Measurements from ENCODE around the gene LACTBL1.

LACTBL1 gene

DNA sequence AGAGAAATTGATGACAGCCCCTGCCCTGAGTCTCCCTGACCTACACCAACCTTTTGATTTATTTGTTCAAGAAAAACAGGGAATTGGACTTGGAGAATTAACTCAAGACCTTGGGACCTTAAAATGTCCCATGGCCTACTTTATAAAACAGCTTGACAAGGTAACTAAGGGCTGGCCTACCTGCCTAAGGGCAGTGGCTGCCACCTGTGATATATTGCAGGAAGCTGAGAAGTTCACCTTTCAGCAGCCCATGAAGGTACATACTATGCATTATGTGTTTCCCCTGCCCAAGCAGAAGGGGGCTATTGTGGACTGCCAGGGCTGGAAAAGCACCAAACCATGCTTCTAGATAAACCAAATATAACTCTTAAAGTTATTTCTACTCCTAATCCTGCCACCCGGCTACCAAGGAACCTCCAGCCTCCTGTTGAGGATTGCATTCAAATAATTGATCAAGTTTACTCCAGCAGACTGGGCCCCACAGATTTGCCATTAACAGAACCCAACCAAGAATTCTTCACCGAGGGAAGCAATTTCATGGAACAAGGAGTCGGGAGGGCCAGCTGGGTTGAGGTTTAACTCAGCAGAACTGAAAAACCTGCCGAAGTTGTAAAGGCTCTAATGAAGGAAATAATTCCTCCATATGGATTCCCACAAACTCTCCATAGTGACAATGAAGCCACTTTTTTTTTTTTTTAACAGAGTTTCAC, 28.2 kb downstream of the LACTBL1 start:
- no peak for DNase-seq (ENCODE audit: low read depth)

DNA sequence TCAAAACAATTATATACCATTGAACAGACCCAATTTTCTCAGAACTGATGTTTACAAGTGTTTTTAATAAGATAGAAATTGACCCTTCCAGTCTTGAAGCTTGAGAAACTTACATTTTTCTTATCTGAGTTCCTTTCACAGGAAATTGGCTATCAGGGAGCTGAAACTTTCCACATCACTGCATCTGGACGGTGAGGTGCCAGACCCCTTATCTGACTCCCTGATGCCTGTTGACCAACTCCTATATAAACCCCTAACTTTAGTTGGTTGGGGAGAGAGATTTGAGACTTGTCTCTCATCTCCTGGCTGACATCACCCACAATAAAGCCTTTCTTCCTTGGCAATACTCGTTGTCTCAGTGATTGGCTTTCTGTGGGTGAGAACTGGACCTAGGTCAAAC, 31.4 kb downstream of the LACTBL1 start:
- DNase-seq (ENCODE audit: low read depth): no peak

DNA sequence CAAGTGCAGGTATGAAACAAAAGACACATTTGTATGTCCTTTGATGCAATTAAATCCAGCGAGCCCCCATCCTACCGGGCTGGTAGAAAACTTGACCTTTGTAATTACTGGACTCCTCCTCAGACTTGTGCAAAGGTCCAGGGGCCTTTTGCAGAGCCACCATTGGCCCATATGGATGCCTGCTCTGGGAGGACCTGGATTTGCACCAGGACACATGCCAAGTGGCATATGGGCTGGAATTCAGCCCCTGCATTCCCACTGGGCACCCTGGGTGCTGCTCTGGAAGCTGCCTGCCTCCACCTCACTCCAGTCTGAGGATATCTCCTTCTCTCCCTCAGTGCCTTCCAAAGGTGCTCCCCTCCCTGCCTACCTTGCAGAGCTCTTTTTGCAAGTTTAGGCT, 36.0 kb downstream of the LACTBL1 start:
- DNase-seq (ENCODE audit: low read depth): no peak

DNA sequence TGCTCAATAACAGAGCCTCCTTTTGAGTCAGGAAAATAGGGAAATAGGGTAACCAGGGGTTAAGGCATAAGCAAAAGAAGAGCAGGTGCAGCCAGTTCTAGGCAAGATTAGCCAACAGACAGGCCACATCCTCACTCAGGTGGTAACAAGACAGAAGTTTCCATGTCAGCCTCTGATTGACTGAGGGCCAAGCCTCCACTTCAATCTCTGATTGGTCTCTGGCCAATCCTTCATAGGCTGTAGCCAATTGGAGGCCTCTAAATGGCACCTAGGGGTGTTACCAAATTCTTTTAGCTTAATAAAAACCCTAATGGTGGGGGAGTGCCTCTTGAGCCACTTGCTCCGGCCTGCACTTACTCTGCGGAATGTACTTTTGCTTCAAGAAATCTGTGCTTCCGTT, 37.2 kb downstream of the LACTBL1 start:
- no peak for DNase-seq (ENCODE audit: low read depth)

DNA sequence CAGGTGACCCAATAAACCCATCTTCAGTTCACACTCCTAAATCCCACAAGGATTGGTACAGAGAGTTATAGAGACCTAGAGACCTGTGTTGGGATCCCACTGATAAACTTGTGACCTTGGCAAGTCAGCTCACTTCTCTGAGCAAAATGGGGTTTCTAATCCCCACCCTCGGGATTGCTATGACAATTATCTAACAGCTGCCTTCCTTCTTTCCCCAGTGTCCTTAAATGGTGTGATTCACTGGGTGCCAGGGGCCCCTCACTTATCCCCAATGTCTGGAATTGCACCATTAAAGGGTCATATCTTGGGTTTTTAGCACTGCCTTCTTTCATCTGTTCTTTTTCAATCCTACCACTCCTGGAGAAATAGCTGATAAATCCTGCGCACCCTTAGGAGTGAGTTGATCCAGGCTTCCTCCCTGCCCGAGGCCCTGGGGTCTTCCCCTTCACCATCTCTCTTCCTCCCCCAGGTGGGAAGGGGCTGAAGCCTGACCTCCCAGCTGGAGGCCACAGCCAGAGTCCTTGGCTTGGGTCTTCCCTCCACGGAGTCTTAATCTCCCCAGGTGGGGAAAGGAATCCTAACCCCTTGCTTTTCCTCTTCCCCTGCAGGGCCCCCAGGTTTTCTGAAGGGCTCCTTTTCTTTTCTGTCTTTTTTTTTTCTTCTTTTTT, 39.7 kb downstream of the LACTBL1 start:
- no peak for DNase-seq (ENCODE audit: low read depth)

DNA sequence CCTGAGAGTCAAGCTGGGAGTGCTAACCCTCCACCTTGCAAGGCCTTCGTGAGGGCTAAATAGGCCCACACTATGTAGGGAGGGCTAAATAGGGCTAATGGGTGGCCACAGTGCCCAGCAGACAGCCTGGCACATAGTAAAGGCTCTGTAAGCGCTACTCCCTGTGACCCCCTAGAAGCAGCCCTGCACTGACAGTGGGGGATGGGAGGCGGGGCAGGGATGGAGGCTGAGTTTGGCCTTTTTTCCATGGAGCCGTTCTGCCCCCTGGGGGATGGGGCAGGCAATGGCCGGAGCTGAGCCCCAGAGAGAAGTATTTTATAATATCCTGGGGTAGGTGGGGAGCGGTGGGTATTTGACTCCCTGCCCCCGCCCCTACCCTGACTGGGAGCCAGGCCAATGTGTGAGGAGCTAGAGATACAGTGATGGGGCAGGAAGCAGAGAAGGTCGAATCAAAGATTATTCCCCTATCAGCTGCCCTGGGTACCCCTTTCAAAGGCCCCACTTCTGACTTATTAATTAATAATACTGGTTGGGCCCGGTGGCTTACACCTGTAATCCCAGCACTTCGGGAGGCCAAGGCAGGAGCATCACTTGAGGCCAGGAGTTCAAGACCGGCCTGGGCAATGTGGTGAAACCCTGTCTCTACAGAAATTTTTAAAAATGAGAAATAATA, 42.3 kb downstream of the LACTBL1 start:
- DNase-seq (ENCODE audit: low read depth): no peak

DNA sequence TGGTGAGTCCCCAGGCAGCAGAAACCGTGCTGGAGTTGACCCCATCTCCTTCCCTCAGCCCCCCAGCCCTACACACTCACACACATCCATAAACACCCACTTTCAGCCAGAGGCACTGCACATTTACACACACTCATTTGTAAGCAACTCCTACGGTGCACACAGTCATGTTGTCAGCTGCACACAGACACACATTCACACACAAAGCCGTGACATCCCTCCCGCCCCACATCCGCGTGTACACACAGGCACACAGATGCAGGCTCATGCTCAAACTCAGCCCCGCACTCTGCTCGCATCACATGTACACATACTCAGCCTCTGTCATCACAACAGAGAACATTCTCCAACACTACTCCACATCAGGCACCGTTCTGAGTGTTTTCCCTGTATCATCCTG, 47.6 kb downstream of the LACTBL1 start:
- DNase-seq (ENCODE audit: low read depth): no peak

DNA sequence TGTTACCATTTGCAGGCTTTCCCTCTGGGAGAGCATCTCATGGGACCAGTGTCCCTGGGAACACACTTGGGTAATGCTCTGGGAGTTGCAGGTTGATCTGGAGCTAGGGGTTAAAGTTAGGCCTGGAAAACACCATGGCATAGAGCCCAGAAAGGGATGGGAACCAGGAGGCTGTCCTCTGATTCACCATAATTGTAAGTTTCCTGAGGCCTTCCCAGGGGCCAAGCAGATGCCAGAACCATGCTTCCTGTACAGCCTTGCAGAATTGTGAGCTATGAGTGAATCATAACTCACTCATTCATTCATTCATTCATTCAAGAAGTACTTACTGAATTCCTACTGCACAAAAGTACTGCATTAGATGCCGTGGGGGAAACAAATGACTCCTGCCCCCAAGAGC, 50.0 kb downstream of the LACTBL1 start:
- DNase-seq (ENCODE audit: low read depth): no peak

DNA sequence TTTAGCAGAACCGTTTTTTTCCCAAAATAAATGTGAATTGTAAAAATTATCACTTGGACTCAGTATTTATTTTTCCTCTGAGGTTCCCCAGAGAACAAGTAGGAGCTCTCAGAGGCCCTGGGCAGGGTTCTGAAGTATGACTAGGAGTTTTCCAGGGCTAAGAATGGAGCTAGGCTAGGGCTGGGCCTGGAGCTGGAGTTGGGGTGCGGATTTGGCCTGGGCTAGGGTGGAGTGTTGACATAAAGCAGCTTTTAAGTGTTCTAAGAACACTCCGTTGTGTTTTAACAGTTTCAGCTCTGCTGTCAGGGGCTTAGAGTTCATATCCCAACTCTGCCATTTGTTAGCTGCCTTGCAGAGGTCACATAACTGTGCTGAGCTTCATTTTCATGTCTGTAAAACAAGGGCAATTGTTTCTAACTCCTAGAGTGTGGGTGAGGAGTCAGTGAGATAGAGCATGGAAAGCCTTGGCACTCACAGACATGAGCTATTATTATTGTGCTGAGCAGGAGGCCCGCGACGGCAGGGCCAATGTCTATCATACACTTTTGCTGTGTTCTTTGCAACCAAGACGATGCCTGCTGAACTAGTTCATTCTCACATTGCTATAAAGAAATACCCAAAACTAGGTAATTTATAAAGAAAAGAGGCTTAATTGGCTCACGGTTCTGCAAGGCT, 51.1 kb downstream of the LACTBL1 start:
- DNase-seq (ENCODE audit: low read depth): no peak

DNA sequence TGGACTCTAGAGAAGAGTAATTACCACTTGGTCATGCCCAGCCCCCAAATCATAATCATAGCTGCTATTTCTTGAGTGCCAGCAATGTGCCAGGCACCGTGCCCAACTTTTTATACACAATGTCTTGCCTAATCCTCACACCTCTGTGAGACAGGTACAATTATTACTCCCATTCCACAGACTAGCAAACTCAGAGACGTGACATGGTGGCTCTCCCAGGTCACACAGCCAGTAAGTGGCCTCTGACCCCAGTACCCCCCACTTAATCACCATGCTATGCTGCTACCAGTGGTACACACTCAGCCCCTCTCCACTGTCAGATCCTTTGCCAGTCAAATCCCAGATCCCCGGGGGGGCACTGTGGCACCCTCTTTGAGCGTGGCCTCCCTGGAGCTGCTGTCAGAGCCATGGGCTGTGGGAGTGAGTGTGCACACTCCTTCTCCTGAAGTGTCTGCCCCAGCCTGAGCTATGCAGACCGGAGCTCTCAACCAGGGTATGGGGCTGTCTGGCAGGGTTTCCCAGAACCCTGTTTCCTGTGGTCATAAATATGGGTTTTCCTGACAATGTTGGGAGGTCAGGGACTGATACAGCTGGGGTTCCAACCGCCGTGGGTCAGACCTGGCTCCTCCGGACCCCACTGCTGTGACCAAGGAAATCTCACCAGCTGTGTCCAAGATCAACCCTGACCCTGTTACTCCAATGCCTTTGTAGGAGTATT, 51.8 kb downstream of the LACTBL1 start:
- DNase-seq (ENCODE audit: low read depth): no peak

DNA sequence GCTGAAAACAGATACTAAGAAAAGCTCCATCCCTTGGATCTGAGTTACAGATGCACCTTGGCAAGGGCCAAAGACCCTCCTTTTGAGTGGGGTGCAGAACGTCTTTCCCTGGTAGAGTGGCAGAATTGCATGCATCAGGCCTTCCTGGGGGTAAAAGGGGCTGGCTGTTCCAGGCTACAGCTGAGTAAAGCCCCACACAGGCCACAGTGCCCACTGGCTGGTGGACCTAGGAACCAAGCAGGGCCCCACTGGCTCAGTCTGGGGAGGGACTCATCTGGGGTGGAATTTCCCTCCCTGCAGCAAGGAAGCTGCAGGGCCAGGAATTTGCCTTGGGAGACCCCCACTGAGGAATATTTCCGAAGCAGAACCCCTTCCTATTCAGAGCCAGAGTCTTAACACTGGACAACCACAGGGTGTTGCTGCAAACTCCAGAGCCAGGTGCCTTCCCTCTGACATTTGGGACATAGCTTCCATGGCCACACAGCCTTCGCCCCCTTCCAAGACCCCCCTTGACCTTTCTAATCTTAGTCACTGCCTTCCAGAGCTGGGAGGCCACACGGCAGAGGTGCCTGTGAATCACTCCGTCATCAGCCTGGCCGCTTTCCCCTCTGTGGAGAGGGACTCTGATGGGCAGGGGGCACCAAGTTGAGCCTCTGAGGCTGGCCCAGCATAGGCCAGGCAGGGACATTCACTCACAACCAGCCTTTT, 52.5 kb downstream of the LACTBL1 start:
- no peak for DNase-seq (ENCODE audit: low read depth)

DNA sequence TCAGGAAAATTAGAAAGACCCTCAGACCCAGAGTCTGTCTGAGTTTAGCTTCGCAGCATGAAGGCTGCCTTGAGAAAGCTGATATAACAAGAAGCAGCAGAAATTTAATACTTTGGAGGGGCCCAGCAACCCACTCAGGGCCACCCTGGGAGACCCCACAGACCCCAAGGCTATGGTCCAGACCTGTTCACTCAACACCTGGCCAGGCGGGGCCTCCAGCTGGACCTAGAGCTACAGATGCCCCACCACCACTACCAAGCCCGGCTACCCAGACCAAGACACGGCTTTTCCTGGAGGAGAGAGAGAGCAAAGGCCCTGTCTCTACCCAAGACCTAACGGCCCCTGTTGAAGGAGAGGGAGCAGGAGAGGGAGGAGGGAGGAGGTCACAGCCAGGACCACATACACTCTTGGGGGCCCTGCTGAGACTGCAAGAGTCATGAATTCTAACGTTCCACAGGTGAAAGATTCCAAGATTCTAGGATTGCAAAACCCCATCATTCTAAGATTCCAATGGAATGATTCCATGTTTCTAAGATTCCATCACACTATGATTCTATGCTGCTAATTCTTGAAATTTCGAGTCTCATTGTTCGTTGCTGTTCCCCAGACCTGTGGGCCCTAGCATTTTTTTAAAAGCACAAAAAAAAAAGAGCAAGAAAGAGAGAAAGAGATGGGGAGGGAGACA, 53.2 kb downstream of the LACTBL1 start:
- no peak for DNase-seq (ENCODE audit: low read depth)

DNA sequence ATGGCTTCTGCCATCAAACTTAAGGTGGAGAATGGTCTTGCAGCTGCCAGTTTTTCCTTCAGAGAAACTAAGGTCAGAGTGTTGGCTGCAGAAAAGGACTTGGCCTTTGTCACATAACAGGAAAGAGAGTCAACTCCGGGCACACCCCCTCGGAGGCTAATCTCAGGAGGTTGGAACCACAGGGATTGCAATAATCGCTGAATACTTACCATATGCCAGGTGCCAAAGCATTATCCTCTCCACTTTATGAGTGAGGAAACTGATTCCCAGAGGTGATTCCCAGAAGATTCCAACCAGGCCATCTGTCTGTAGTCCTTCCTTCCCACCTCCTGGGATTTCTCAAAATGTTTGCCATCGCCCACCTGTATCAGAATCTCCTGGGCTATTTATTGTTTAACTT, 54.0 kb downstream of the LACTBL1 start:
- DNase-seq (ENCODE audit: low read depth): no peak

DNA sequence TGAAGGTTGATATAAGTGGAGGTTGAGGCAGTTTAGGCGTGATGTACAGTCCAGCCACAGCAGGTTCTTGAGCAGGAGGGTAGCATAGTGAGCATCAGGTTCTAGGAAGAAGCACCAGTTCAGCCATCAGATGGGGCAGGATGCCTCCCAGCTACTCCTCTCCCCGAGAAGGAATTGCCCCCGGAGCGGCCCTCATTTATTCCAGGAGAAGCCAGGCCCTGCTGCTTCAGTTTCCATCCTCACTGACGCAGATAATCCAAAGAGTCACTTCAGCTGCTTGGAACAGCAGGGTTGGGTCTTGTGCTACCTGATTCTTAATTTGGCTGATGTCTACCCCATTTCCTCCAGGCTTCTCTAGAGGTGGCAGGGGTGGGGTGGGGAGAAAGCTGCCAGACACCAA, 54.7 kb downstream of the LACTBL1 start:
- DNase-seq (ENCODE audit: low read depth): no peak

DNA sequence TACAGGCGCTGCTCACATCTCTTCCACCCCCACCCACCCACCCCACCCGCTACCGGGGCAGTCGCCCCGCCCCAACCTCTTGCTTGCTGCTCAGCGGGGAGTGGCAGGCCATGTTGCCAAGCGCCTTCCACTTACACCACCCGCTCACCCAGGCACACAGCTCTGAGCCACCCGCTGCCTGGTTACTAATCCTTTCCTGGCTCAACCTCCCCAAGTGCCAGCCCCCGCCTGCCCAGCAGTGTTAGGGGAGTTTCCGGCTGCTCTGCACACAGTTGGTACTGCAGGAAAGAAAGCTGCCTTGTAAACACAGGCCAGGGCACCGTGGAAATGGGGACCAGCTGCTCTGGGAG, 56.2 kb downstream of the LACTBL1 start:
- DNase-seq (ENCODE audit: low read depth): no peak

DNA sequence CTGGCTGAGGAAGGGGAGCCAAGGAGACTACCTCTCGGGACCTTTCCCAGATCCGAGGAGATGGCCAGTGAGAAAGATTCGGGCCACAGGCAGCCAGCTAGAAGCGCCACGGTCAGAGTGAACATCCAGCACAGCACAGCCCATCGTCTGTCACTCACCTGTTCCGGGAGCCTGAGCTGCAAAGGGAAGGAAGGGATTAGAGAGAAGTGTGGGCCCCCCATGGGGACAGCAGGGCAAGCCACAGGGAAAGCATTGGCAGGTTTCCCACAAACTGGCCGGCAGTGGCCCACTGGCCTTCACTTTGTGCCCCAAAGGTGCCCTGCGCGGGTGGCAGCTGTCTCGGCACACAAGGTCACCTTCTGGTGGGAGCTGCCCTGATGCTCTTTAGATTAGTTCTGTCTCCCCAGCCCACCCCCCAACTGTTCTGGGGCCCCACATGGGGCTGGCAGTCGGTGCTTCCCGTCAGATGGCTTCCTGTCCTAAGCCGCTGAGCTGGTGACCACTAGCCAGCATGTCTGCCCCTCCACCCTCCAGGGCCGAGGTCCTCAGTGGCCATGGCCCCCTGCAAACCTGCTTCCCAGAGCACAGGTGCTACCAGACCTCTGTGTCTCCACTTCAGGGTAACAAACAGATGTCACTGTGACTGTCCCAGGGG, 56.7 kb downstream of the LACTBL1 start:
- no peak for DNase-seq (ENCODE audit: low read depth)

DNA sequence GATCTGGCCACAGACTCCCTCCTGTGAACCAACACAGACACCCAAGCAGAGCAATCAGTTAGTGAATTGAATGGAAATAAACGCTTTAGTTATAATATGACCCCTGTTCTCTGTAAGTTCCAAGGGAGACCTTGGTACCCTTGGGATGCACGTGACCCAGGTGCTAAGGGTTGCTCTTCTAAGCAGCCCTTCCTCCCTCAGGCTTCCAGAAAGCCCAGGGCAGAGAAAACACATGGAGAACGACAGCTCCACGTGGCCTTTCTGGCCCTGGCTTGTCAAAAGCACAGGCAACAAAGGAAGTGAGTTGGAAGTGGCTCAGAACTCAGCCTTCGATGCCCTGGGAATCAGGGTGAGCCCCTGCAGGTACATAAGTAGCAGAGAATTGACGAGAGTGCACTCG, 57.4 kb downstream of the LACTBL1 start:
- DNase-seq (ENCODE audit: low read depth): no peak

DNA sequence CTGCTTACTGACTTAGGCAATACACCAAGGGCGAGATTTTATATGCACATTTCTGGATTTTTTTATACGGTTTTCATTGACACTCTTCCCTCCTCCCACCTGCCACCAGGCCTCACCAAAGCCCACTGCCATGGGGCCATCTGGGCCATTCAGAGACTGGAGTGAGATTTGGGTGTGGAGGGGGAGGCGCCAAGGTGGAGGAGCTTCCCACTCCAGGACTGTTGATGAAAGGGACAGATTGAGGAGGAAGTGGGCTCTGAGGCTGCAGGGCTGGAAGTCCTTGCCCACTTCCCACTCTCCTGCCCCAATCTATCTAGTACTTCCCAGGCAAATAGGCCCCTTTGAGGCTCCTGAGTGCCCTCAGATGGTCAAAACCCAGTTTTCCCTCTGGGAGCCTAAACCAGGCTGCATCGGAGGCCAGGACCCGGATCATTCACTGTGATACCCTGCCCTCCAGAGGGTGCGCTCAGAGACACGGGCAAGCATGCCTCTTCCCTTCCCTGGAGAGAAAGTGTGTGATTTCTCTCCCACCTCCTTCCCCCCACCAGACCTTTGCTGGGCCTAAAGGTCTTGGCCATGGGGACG, 57.9 kb downstream of the LACTBL1 start:
- no peak for DNase-seq (ENCODE audit: low read depth)

DNA sequence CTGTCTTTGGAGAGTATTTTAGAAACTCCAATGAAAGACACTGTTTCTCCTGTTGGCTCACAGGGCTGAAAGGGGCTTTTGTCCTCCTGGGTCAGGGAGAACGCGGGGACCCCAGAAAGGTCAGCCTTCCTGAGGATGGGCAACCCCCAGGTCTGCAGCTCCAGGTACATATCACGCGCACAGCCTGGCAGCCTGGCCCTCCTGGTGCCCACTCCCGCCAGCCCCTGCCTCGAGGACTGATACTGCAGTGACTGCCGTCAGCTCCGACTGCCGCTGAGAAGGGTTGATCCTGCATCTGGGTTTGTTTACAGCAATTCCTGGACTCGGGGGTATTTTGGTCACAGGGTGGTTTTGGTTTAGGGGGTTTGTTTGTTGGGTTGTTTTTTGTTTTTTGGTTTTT, 58.5 kb downstream of the LACTBL1 start:
- no peak for DNase-seq (ENCODE audit: low read depth)

All from stimulated activated CD4-positive, alpha-beta T cell treated with anti-CD3 and anti-CD28 coated beads, Interleukin-2, amount 100 ng/mL, for 4 hours (primary cell).